GM13976 (cell line): Measurements from ENCODE around the gene TEX30.

ENCODE experiments used
- DNase-seq: peaks from one replicate; pipeline ENCODE4 v3.0.0; 2012; ENCODE audit warnings: low spot score
- CTCF ChIP-seq: IDR thresholded peaks from 2 replicates; pipeline ENCODE4 v1.5.1; 2012; ENCODE audit warnings: borderline replicate concordance, mild to moderate bottlenecking; ENCODE audit not compliant: insufficient read depth; ENCODE audit errors: extremely low read depth, missing control alignments, control extremely low read depth
- in situ Hi-C: fragments of 300-500 bp; cut with MboI; formaldehyde crosslinking; loops from one replicate; pipeline ENCODE4 v1.12.0; 2022; ENCODE audit warnings: low sequenced_read_pairs, mixed read lengths, inconsistent platforms; ENCODE audit not compliant: unreplicated experiment

The TEX30 gene

DNA sequence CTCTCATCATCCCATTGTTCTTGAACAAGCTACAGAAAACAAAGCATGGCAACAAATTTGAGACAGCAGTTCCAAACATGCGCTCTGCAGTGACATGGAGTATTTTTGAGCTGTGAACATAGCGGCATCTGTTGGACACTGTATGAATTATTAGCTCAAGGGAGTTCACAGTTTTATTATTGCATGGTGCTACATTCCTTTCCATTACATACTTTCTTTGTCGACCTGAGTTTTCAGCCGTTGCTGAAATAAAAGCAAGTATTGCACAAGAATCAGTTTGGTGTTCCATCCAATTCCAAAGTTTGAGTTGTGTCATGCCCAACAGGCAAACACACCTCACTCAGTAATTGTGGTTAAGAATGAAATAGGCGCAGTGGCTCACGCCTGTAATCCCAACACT is 48.7 kb downstream of the TEX30 start:
- in situ Hi-C loops = no loop called here
- TF ChIP-seq CTCF = no peak
- DNase-seq = no peak

DNA sequence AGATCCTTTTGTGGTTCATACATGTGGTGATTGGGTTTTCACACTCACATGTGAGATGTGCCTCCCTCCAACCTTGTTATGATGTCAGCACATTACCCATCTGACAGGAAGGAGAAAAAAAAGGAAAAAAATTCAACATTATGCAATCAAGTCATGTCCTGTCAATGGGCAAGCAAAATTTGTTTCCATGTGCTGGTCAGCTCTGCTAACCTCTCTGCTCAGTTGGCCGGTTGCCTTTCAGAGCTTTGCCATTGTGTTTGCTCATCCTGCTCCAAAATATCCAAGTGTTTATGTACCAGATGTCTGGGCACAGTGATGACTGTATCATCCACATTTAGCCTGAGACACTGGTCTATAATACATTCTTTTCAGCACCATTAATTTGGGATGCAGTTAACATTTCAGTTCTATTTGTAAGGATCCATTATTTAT is 51.8 kb downstream of the TEX30 start:
- in situ Hi-C loops = no loop called here
- DNase-seq = no peak
- TF ChIP-seq CTCF = no peak

DNA sequence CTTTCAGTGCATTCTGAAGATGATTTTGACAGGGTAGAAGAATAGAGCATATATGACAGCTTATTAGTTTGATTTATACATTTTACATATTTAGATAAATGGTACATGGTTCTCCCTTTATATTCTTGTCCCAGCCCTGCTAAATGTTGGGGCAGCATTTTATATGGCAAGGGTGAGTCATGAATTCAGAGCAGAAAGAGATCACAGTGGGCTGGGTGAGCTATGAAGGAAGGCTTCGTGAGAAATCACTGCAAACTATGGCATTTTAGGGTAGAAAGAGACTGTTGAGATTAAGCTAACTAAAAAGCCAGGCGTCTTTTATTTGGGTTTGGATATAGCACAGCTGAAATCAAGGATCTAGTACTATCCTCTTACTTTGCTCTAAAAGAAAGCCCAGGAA is 54.8 kb downstream of the TEX30 start:
- in situ Hi-C loops = no loop called here
- DNase-seq = no peak
- no peak for TF ChIP-seq CTCF
